Measurements from ENCODE around the gene LOC128125822.

Gene LOC128125822

GRCh38 chr6:63533952-63534351 lies 38.3 kb upstream of the LOC128125822 start:
- no peaks in the 10 kb centered on the region for H3K27me3 Mint-ChIP-seq (ENCODE audit: low read depth)
- no peak for DNase-seq (ENCODE audit: low spot score in 2 of 2, unreplicated experiment in 2 of 2)
- H3K4me1 Mint-ChIP-seq = peaks cover 17% of the 10 kb centered on the region
- H3K36me3 Mint-ChIP-seq = no peaks in the 10 kb centered on the region
- H3K4me3 Mint-ChIP-seq = no peak overlapping the region
- no peak for TF ChIP-seq CTCF (IDR thresholded peaks at IDR 0.05; ENCODE audit: unreplicated experiment)
- H3K27ac Mint-ChIP-seq = no peak overlapping the region
- no peaks in the 10 kb centered on the region for H3K9me3 Mint-ChIP-seq

DNA sequence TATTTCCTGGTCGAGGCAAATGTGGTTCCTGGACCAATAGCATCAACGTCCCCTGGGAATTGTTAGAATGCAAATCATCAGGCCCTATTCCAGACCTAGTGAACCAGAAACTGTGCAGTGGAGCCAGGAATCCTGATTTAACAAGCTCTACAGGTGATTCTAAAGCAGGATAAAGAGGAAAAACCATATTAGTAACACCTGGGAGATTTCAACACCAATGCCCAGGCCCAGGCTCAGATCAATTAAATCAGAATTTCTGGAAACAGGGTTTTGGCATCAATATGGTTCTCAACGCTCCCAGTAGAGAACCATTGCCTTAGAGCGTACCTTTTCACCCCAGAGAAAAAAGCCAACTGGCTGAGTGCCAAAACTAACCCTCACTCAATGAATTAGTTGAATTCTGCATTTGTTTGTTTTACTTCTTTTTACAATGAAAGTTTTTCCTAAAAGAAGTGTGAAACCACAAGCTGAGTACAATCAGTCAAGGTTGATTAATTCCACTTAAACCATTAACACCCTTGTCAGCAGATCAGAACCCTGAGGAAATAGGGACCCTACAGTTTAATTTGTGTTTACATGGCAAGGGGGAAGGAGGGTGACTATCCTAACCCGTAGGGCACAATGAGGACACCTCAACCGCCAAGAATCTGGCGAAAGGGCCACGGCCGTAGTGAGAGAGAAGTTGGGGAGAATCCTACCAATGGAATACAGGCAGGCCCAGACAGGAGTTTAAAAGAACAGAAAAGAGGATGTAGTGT lies 34.9 kb upstream of the LOC128125822 start:
- H3K27ac Mint-ChIP-seq = no peak overlapping the region
- no peaks in the 10 kb centered on the region for H3K36me3 Mint-ChIP-seq
- peaks cover 1% of the 10 kb centered on the region for H3K9me3 Mint-ChIP-seq
- no peak overlapping the region for H3K4me3 Mint-ChIP-seq
- no peak for TF ChIP-seq CTCF (IDR thresholded peaks at IDR 0.05; ENCODE audit: unreplicated experiment)
- peaks cover 5% of the 10 kb centered on the region for H3K27me3 Mint-ChIP-seq (ENCODE audit: low read depth)
- H3K4me1 Mint-ChIP-seq = peaks cover 9% of the 10 kb centered on the region
- DNase-seq (ENCODE audit: low spot score in 2 of 2, unreplicated experiment in 2 of 2) = no peak

DNA sequence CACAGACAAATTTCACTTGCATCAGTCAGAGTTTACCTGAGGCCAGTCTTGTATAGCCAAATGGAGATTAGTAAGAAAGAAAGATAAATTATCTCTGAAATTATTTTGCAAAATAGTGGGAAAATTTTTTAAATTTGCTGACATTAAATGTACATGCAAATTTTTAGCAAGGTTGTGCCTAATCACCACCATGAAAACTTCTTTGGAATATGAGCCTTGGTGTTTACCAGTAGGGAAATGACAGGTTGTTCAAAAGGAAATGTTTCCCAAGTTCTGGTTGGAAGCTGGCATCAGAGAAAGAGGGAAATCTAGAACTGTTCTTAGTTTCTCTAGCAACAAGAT lies 34.4 kb upstream of the LOC128125822 start:
- H3K36me3 Mint-ChIP-seq = no peaks in the 10 kb centered on the region
- DNase-seq (ENCODE audit: low spot score in 2 of 2, unreplicated experiment in 2 of 2) = no peak
- peaks cover 9% of the 10 kb centered on the region for H3K4me1 Mint-ChIP-seq
- no peak overlapping the region for H3K27ac Mint-ChIP-seq
- peaks cover 5% of the 10 kb centered on the region for H3K9me3 Mint-ChIP-seq
- H3K27me3 Mint-ChIP-seq (ENCODE audit: low read depth) = peaks cover 5% of the 10 kb centered on the region
- TF ChIP-seq CTCF (IDR thresholded peaks at IDR 0.05; ENCODE audit: unreplicated experiment) = no peak
- H3K4me3 Mint-ChIP-seq = no peak overlapping the region

DNA sequence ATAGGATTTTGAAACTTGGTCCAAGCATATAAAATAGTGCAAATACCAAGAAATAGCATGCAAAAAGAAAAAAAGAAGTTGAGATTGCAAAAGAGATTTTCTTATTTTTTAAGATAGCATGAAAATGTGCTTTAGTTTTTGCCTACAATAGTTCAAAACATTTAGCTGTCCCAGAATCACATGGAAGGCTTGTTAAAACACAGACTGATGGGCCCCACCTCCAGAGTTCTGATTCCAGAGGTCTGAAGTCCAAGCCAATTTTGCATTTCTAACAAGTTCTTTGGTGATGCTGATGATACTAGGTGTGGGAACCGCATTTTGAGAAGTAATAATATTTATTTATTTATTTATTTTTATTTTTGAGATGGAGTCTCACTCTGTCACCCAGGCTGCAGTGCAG lies 33.7 kb upstream of the LOC128125822 start:
- no peak overlapping the region for H3K27ac Mint-ChIP-seq
- H3K9me3 Mint-ChIP-seq = peaks cover 5% of the 10 kb centered on the region
- no peaks in the 10 kb centered on the region for H3K36me3 Mint-ChIP-seq
- peaks cover 13% of the 10 kb centered on the region for H3K4me1 Mint-ChIP-seq
- no peak overlapping the region for H3K4me3 Mint-ChIP-seq
- no peak for DNase-seq (ENCODE audit: low spot score in 2 of 2, unreplicated experiment in 2 of 2)
- peaks cover 5% of the 10 kb centered on the region for H3K27me3 Mint-ChIP-seq (ENCODE audit: low read depth)
- TF ChIP-seq CTCF (IDR thresholded peaks at IDR 0.05; ENCODE audit: unreplicated experiment) = no peak

DNA sequence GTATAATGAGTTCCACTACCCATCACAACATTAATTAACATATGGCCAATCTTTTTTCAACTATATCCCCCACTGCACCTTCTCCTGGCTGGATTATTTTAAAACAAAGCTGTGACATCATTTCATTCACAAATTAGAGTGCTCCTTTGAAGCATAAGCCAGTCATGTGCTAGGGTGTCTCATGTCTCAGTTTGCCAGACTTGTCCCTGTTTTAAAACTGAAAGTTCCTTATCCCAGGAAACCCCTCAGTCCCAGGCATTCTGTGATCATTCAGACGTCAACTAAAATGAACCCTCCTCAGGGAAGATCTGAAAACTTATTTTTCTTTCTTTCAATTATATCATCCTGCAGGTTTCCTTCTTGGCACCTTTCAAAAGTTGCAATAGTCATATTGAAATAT lies 29.3 kb upstream of the LOC128125822 start:
- Mint-ChIP-seq H3K4me1 (peaks cover 21% of the 10 kb centered on the region), H3K9me3 (peaks cover 9% of the 10 kb centered on the region), H3K36me3 (no peaks in the 10 kb centered on the region), H3K27ac (no peak overlapping the region), H3K27me3 (ENCODE audit: low read depth) (peaks cover 5% of the 10 kb centered on the region), H3K4me3 (no peak overlapping the region)
- TF ChIP-seq CTCF (IDR thresholded peaks at IDR 0.05; ENCODE audit: unreplicated experiment) = no peak
- DNase-seq (ENCODE audit: low spot score in 2 of 2, unreplicated experiment in 2 of 2) = no peak

All from mesothelial cell of epicardium (in vitro differentiated cells).